Astrocyte of the cerebellum (primary cell): Measurements from ENCODE around the gene RFX8.

Source experiments
- DNase-seq: peaks from one replicate; pipeline ENCODE4 v3.0.0-alpha.2; 2011; ENCODE audit warnings: low read depth
- H3K4me3 ChIP-seq: 2 replicates; pipeline ENCODE4 v1.5.1; 2011; ENCODE audit warnings: mild to moderate bottlenecking, low read depth, low read length, moderate library complexity
- CTCF ChIP-seq: IDR thresholded peaks from 2 replicates; pipeline ENCODE4 v1.5.1; 2012; ENCODE audit warnings: low read length, low read depth, moderate library complexity, mild to moderate bottlenecking; ENCODE audit errors: missing control alignments
- in situ Hi-C: cut with HindIII; loops from 2 replicates; pipeline ENCODE4 v1.10.0; 2017; ENCODE audit warnings: low sequenced_read_pairs

RFX8 gene

DNA sequence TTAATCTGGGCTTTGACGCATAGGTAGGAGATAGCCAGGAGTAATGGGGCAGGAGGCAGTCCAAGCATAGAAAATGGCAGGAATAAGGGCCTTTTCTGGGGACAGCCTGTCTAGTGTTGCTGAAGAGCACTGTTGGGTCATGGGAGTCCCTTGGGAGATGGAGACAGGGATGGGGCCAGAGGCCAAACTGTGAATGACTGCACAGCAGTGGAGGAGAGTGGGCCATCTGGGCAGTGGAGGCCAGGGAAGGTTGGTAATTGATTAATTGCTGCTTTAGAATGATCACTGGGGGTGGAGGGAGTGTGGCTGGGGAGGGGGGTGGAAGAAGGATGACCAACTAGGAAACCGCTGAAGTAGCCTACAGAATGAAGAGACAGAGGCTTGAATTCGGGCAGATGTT, 59.0 kb downstream of the RFX8 start:
- no peak for TF ChIP-seq CTCF
- no peak for DNase-seq
- H3K4me3 ChIP-seq, result no peak overlapping the region
- in situ Hi-C loops, result loop anchor here (5.0 kb wide), 1 partner anchor 34 kb away; no protein-coding TSS in a partner anchor

- in situ Hi-C loops, result loop anchor here (5.0 kb wide), 1 partner anchor 33 kb away; no protein-coding TSS in a partner anchor
- H3K4me3 ChIP-seq, result no peak overlapping the region
- no peak for TF ChIP-seq CTCF
- DNase-seq, result no peak
Measured at GRCh38 chr2:101415220-101415619, 59.7 kb downstream of the RFX8 start.

- in situ Hi-C loops, result no loop called here
- no peak for TF ChIP-seq CTCF
- DNase-seq, result no peak
- H3K4me3 ChIP-seq, result no peak overlapping the region
Measured at GRCh38 chr2:101412092-101412694, 62.7 kb downstream of the RFX8 start.

- in situ Hi-C loops, result no loop called here
- TF ChIP-seq CTCF, result no peak
- H3K4me3 ChIP-seq, result no peak overlapping the region
- no peak for DNase-seq
Measured at GRCh38 chr2:101410746-101411145, 64.2 kb downstream of the RFX8 start.

DNA sequence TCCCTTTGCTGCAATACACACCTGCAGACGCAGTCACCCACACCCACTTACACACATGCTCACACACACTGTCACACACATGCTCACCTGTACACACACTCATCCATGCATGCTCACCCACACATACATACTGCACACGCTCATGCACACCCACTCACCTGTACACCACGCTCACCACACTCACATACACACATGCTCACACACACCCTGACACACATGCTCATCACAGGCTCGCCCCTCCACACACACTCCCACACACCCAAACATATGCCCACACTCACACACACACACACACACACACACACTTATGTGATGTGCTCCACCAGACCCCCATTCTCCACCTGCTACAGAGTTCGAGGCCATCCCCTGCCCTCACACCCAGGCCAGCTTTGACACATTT, 64.8 kb downstream of the RFX8 start:
- H3K4me3 ChIP-seq, result no peak overlapping the region
- in situ Hi-C loops, result no loop called here
- no peak for TF ChIP-seq CTCF
- DNase-seq, result no peak

DNA sequence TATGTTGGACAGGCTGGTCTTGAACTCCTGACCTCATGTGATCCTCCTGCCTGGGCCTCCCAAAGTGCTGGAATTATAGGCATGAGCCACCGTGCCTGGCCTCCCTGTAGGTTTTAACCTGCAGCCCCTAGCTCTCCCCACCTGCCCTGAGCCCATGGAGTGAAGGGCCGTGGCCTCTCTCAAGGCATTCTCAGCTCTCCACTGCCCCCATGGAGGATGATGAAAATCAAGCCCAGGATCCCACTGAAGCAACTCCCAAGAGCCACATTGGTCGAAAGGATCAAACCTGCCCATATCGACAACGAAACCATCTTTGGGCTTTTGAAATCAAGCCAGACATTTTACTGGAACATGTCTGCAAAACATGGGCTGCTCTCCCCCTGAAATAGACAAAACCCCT, 65.2 kb downstream of the RFX8 start:
- no peak overlapping the region for H3K4me3 ChIP-seq
- TF ChIP-seq CTCF, result no peak
- no peak for DNase-seq
- in situ Hi-C loops, result no loop called here

GRCh38 chr2:101408925-101409324, 66.0 kb downstream of the RFX8 start:
- no peak for DNase-seq
- in situ Hi-C loops, result no loop called here
- no peak overlapping the region for H3K4me3 ChIP-seq
- TF ChIP-seq CTCF, result no peak
